ENCODE results near the gene LPIN1. TPM values are rescaled to one million over a fixed set of nuclear protein-coding genes. Genes with fewer than 3 reads are reported as not detected.

The LPIN1 gene
- total and polyA plus RNA-seq, 2 of the 13 experiments (the other 11 are each of a cell fraction or from before 2014, with no cell fraction given): 9.7 to 19.4 TPM

DNA sequence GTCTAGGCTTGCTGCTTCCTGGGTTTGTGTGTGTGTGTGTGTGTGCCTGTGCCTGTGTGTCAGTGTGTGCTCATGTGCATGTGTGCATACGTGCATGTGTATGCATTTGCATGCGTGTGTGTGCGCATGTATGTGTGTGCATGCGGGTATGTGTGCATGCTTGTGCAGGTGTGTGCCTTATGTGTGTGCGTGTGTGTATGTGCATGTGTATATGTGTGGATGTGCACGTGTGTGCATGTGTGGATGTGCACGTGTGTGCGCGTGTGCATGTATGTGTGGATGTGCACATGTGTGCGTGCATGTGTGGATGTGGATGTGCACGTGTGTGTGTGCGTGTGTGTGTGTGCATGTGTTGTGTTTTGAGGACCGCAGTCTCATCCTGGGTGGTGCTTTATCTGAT is 42.8 kb downstream of the LPIN1 start (continued):
- peak; percentile 30; the same call in 1 of the 2 replicates for TF ChIP-seq TRIM22 (IDR thresholded peaks at IDR 0.05)
- 0 out of 2 replicates have a peak, but pooled peaks have one; percentile 28 for TF ChIP-seq ZNF280B (CRISPR knock-in tag; IDR thresholded peaks at IDR 0.05; ENCODE audit: borderline replicate concordance)
- no peak for TF ChIP-seq GABPB1 (CRISPR knock-in tag; IDR thresholded peaks at IDR 0.05)
- no peak for TF ChIP-seq MBD4 (IDR thresholded peaks at IDR 0.05; ENCODE audit: borderline replicate concordance, low read length)
- no peak for TF ChIP-seq TCF7 (IDR thresholded peaks at IDR 0.05; ENCODE audit: low read depth)
- TF ChIP-seq, protein P1, sequence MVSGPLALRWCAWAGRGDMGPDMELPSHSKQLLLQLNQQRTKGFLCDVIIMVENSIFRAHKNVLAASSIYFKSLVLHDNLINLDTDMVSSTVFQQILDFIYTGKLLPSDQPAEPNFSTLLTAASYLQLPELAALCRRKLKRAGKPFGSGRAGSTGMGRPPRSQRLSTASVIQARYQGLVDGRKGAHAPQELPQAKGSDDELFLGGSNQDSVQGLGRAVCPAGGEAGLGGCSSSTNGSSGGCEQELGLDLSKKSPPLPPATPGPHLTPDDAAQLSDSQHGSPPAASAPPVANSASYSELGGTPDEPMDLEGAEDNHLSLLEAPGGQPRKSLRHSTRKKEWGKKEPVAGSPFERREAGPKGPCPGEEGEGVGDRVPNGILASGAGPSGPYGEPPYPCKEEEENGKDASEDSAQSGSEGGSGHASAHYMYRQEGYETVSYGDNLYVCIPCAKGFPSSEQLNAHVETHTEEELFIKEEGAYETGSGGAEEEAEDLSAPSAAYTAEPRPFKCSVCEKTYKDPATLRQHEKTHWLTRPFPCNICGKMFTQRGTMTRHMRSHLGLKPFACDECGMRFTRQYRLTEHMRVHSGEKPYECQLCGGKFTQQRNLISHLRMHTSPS (CRISPR knock-in tag; IDR thresholded peaks at IDR 0.05; ENCODE audit: low read depth): no peak
- no peak for TF ChIP-seq IKZF4 (CRISPR knock-in tag; IDR thresholded peaks at IDR 0.05; ENCODE audit: borderline replicate concordance, low read depth, not compliant biosample characterization)
- TF ChIP-seq, protein P2, sequence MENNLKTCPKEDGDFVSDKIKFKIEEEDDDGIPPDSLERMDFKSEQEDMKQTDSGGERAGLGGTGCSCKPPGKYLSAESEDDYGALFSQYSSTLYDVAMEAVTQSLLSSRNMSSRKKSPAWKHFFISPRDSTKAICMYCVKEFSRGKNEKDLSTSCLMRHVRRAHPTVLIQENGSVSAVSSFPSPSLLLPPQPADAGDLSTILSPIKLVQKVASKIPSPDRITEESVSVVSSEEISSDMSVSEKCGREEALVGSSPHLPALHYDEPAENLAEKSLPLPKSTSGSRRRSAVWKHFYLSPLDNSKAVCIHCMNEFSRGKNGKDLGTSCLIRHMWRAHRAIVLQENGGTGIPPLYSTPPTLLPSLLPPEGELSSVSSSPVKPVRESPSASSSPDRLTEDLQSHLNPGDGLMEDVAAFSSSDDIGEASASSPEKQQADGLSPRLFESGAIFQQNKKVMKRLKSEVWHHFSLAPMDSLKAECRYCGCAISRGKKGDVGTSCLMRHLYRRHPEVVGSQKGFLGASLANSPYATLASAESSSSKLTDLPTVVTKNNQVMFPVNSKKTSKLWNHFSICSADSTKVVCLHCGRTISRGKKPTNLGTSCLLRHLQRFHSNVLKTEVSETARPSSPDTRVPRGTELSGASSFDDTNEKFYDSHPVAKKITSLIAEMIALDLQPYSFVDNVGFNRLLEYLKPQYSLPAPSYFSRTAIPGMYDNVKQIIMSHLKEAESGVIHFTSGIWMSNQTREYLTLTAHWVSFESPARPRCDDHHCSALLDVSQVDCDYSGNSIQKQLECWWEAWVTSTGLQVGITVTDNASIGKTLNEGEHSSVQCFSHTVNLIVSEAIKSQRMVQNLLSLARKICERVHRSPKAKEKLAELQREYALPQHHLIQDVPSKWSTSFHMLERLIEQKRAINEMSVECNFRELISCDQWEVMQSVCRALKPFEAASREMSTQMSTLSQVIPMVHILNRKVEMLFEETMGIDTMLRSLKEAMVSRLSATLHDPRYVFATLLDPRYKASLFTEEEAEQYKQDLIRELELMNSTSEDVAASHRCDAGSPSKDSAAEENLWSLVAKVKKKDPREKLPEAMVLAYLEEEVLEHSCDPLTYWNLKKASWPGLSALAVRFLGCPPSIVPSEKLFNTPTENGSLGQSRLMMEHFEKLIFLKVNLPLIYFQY (CRISPR knock-in tag; IDR thresholded peaks at IDR 0.05; ENCODE audit: borderline replicate concordance): no peak
- TF ChIP-seq RBM39 (IDR thresholded peaks at IDR 0.05; ENCODE audit: low read depth, low read length, poor library complexity, severe bottlenecking): no peak
- TF ChIP-seq RXRB (CRISPR knock-in tag; IDR thresholded peaks at IDR 0.05; ENCODE audit: borderline replicate concordance): no peak
- peak; percentile 91 for TF ChIP-seq MNT (IDR thresholded peaks at IDR 0.05)
- 0 out of 2 replicates have a peak, but pooled peaks have one; percentile 77 for TF ChIP-seq ZNF207 (IDR thresholded peaks at IDR 0.05; ENCODE audit: borderline replicate concordance)
- no peak for TF ChIP-seq NR1H2 (CRISPR knock-in tag; IDR thresholded peaks at IDR 0.05; ENCODE audit: borderline replicate concordance, low read depth)
- no peak for TF ChIP-seq GTF2F1 (IDR thresholded peaks at IDR 0.05; ENCODE audit: low read length)
- TF ChIP-seq ZNF468 (CRISPR knock-in tag; IDR thresholded peaks at IDR 0.05): 0 out of 2 replicates have a peak, but pooled peaks have one; percentile 44
- TF ChIP-seq HMG20A (CRISPR knock-in tag; IDR thresholded peaks at IDR 0.05; ENCODE audit: borderline replicate concordance): no peak
- TF ChIP-seq, protein P3, sequence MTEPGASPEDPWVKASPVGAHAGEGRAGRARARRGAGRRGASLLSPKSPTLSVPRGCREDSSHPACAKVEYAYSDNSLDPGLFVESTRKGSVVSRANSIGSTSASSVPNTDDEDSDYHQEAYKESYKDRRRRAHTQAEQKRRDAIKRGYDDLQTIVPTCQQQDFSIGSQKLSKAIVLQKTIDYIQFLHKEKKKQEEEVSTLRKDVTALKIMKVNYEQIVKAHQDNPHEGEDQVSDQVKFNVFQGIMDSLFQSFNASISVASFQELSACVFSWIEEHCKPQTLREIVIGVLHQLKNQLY (CRISPR knock-in tag; IDR thresholded peaks at IDR 0.05): no peak
- TF ChIP-seq ARNT (IDR thresholded peaks at IDR 0.05): no peak
- TF ChIP-seq SOX6 (IDR thresholded peaks at IDR 0.05): 0 out of 2 replicates have a peak, but pooled peaks have one; percentile 80
- no peak for TF ChIP-seq SOX6 (CRISPR knock-in tag; IDR thresholded peaks at IDR 0.05)
